Activated CD8-positive, alpha-beta memory T cell treated with anti-CD3 and anti-CD28 coated beads, Interleukin-2, amount 50 U/mL, for 24 hours (primary cell): ENCODE measurements around the gene FOS.
"Not testable (repeated sequence)": the region's sequence is repeated elsewhere in the genome, so short reads cannot be mapped to it uniquely, and the experiment has no call there.

ENCODE experiments used
- DNase-seq: peaks from one replicate; pipeline ENCODE4 v3.0.0-alpha.2; 2020; ENCODE audit errors: extremely low read depth

FOS gene

DNA sequence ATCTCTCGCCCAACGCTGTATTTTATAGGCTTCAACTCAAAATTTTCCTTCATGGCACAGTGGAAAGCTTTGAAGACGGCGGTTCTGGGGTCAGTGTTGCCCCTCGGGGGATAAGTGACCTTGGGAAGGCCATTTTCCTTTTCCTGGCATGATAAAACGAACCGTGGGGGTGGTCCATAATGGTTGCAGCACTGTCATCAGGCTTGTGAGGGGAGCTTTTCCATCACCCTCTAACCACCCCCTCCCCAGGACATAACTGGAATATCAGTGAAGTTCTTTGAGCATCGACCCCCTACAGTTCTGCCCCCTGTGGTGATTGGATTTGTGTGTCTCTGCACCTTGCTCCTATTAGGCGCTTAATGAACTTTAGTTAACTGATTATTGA lies 16.0 kb downstream of the FOS start:
- DNase-seq: no peak

GRCh38 chr14:75295061-75295461 lies 16.4 kb downstream of the FOS start:
- no peak for DNase-seq

DNA sequence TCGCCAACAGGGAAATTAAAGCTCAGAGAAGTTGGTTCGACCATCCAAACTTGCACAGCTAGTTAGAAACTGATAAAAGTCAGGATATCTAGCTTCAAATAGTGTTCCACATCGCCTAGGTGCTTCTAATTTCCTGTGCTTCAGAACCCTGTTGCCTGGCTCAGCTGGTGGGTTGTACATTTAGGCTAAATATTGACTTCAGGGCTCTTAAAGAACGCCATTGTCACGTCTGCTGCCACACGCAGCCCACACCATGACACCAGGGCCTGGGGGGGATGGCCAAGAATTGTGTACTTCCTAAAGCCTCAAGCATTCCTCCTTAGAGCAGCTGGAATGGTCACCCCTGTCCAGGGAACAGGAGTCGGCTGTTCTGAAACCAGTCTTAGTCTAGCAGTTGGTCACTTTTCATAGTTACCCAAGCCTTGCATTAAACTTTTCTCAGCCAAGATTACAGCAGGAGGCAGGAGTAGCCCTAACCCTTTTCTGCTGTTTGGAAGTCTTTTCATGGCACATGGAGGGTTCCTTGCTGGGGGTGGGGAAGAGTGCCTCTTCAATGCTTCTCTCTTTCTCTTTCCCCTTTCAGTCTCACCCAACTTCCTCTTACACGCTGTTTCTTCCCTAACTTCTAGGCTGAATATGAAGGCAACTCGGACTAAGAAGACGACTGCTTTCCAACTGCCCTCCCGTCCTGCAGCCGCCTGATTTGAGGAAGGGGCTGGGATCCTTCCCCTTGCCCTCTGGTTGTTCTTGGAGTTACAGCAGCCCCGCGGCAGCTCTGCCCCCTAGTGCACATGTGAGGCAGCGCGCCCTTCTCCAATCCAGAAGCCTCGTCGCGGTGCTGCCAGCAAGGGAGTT lies 17.1 kb downstream of the FOS start:
- peak; percentile 47 for DNase-seq

DNA sequence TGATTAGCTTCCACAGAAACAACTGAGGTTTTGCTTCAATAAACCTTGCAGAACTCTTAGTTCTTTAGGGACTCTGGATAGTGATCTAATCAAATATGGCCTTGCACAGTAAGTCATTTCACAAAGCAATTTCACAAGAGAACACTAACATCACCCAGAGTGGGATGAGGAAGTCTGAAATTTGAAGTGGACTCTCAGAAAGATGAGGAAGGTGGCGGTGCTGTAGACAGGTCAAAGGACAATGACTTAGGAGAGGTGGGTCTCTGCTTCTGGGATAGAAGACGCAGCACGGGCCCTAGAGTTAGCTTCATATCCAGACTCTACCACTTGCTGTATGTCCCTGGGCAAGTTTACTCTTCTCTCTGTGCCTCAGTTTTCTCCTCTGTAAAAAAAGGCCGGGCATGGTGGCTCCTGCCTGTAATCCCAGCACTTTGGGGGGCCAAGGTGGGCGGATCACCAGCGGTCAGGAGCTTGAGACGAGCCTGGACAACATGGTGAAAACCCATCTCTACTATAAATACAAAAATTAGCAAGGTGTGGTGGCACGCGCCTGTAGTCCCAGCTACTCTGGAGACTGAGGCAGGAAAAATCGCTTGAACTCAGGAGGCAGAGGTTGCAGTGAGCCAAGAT lies 18.9 kb downstream of the FOS start:
- DNase-seq: no peak

- no peak for DNase-seq
Observed at GRCh38 chr14:75298187-75298965, 19.7 kb downstream of the FOS start.

GRCh38 chr14:75299059-75299458 lies 20.4 kb downstream of the FOS start:
- DNase-seq: no peak

DNA sequence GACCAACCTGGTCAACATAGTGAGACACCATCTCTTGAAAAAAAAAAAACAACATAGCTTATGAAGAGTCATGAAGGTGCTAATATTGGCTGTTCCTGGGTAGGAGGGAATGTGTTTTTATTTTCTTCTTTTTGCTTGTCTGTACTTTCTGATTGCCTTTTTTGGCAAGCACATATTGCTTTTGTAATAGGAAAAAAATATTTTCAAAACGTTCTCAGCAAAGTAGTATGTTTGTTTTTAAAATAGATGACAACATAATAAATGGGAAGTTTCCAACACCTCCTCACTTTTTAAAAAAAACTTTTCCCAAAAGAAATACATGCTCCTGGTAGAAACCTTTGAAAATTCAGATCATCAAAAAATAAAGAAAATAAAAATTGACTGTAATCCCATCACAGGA lies 20.9 kb downstream of the FOS start:
- DNase-seq: no peak

GRCh38 chr14:75301666-75302325 lies 23.2 kb downstream of the FOS start:
- DNase-seq: no peak

DNA sequence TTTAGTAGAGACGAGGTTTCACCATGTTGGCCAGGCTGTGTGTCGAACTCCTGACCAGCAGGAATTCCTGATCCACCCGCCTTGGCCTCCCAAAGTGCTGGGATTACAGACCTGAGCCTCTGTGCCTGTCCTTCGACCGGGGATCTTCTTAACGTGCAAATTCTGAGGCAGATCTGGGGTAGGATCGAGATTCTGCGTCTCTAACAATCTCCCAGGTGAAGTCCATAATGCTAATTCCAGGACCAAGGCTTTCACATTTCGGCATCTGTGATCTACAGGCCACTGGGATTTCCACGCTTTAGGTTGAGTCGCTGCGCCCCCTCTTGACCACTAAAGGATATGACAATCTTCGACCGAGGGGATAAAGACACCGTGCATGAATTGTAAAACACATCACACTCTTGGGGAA lies 24.8 kb downstream of the FOS start:
- no peak for DNase-seq

- not testable (repeated sequence) for DNase-seq
Observed at GRCh38 chr14:75306410-75306809, 27.8 kb downstream of the FOS start.

DNA sequence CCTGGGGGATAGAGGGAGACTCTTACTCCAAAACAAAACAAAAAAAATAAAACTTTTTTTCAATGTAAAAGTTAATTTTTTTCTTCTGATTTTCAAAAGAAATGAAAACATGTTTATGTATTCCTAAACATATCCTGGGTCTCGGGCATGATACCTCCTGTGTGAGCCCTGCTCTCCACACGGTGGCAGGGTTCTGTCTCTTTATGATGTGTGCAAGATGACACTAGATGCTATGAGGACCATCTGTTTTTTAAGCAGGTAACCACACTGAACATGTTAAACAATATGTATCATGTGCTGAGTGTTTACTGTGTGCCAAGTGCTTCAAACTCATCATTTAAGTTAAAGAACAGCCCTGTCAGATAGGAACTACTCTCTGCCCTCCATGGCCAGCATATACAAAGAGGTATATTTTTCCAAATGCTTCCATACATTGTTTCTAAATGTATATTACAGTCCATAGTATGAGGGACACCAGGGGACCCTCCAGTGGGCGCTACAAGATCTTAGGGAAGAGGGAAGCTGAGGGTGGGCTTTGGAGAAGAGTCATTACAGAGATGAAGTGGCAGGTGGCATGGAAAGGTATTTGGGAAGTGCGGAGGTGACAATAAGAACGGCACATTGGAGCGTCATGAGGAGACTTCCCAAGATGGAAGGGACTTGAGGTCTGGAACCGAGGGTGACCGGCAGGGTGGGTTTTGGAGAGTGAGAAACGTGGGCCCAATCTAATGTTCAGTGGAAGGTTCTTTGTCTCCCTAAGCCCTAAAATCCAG lies 28.5 kb downstream of the FOS start:
- no peak for DNase-seq

DNA sequence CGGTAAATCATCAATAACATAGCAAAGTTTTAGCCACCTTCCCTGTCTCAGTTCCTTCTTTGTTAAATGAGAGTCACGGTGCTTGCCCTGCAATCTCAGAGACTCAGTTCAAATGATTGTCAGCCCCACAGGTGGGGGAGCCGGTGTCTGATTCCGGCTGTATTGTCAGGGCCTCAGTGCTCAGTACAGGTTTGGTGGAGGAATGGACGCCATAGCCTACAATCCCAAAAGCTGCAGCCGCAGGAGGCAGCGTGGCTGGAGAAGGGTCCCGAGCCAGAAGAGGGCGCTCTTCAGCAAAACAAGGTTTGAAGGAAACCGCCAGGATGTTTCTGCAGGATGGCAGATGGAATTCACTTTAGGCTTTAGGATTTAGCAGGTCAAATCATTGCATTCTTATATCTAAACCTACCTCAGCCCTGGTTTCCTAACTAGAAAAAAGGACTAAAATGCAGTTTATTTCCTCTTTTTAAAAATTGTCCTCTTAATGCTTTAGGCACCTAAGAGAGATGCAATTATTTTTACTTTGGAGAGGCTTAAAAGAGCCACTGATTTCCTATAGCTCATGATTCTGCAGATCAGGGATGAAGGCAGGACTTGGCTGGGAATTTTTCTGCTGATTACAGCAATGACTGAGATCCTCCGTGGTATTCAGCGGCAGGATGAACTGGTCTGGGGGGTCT lies 29.2 kb downstream of the FOS start:
- DNase-seq: peak; percentile 38

- DNase-seq: not testable (repeated sequence)
Observed at GRCh38 chr14:75308991-75309390, 30.4 kb downstream of the FOS start.

DNA sequence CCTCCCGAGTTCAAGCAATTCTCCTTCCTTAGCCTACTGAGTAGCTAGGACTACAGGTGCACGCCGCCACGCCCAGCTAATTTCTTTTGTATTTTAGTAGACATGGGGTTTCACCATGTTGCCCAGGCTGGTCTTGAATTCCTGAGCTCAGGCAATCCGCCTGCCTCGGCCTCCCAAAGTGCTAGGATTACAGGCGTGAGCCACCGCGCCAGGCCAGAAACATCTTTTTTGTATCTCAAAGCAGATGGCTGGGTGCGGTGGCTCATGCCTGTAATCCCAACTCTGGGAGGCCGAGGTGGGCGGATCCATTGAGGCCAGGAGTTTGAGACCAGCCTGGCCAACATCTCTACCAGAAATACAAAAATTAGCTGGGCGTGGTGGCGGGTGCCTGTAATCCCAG lies 30.9 kb downstream of the FOS start:
- DNase-seq: not testable (repeated sequence)

GRCh38 chr14:75310295-75311111 lies 31.9 kb downstream of the FOS start:
- no peak for DNase-seq

GRCh38 chr14:75311356-75311755 lies 32.7 kb downstream of the FOS start:
- DNase-seq: no peak

GRCh38 chr14:75312341-75312740 lies 33.7 kb downstream of the FOS start:
- DNase-seq: no peak

DNA sequence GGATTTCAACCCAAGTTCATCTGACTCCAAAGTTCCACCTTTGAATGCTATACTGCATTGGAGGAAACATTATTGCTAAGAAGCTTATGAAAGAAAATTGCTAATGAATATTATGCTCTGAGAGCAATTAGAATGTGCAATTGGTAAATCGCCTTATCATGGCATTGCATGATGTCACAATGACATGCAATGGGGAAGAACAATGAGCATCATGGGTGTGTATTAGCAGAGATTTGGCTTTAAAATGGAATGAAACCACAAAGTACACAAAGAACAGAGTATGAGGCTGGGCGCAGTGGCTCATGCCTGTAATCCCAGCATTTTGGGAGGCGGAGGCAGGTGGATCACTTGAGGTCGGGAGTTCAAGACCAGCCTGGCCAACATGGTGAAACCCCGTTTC lies 34.7 kb downstream of the FOS start:
- no peak for DNase-seq

DNA sequence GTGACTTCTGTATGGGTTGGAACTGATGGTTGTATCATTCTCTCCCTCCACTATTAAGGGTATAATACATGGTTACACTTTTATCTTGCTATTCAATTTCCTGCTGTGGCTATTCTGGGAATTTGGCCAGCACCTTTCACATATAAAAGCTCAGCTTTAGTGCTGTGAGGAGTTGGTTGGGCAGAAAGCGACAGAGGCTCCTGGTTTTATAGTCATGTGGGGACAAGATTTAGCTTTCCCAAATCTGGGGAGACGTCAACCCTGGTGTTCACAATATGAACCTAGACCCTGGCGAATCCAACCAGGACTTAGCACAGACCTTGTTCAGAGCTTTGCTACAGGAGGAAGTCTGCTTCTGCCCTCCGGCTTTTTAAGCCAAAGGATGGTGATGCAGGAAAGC lies 36.5 kb downstream of the FOS start:
- no peak for DNase-seq

- DNase-seq: no peak
Observed at GRCh38 chr14:75317148-75317547, 38.5 kb downstream of the FOS start.
